ENCODE data around the gene CDH4. TPM values are rescaled to one million over a fixed set of nuclear protein-coding genes. Genes with fewer than 3 reads are reported as not detected.

Gene CDH4
- total and polyA plus RNA-seq, 2 donors (not counting 1 experiment from before 2014, with no cell fraction given) = not detected

GRCh38 chr20:61767761-61768494 is 515.9 kb downstream of the CDH4 start:
- Mint-ChIP-seq H3K27ac (no peak overlapping the region), H3K4me3 (no peak overlapping the region), H3K4me1 (no peaks in the 10 kb centered on the region), H3K27me3 (no peaks in the 10 kb centered on the region), H3K9me3 (ENCODE audit: insufficient read depth) (no peaks in the 10 kb centered on the region)
- Histone ChIP-seq H3K4me1 (ENCODE audit: control insufficient read depth in 2 of 2, insufficient read depth in 2 of 2, low read length in 2 of 2) (no peaks in the 10 kb centered on the region), H2AFZ (ENCODE audit: insufficient read depth, low read depth, low read length, poor library complexity, severe bottlenecking) (no peak overlapping the region), H3K36me3 (replicated peaks in 1 of 2; ENCODE audit: control extremely low read depth in 1 of 2, control insufficient read depth in 1 of 2, extremely low read depth in 1 of 2, insufficient read depth in 2 of 2, low read length in 1 of 2) (no peaks in the 10 kb centered on the region), H3K9ac (ENCODE audit: low read length) (no peak overlapping the region), H3K4me2 (replicated peaks; ENCODE audit: low read depth, low read length, poor library complexity, severe bottlenecking) (no peak overlapping the region), H3K27me3 (replicated peaks in 1 of 4; ENCODE audit: control extremely low read depth in 1 of 4, control insufficient read depth in 3 of 4, insufficient read depth in 4 of 4, low read length in 3 of 4) (no peaks in the 10 kb centered on the region), H3K79me2 (ENCODE audit: control insufficient read depth, insufficient read depth, low read length) (no peaks in the 10 kb centered on the region), H3K9me3 (ENCODE audit: control extremely low read depth in 1 of 3, control insufficient read depth in 2 of 3, insufficient read depth in 1 of 3, low read length in 2 of 3) (peaks cover 0 to 26% (median 0%) of the 10 kb centered on the region in 3 donors), H4K20me1 (ENCODE audit: control insufficient read depth, insufficient read depth, low read length, poor library complexity, severe bottlenecking) (no peaks in the 10 kb centered on the region), H3K4me3 (ENCODE audit: control extremely low read depth in 1 of 5, extremely low read depth in 1 of 5, insufficient read depth in 1 of 5, low read depth in 2 of 5, low read length in 4 of 5) (no peak overlapping the region), H3K27ac (ENCODE audit: low read length in 2 of 2) (no peak overlapping the region)
- WGBS (ENCODE audit: insufficient coverage) = 88% methylated on average over 7 of the region's 14 CpGs
- TF ChIP-seq CTCF (IDR thresholded peaks at IDR 0.05) (no peak), EZH2 (IDR thresholded peaks at IDR 0.05; ENCODE audit: borderline replicate concordance, insufficient read depth, low read depth, low read length, poor library complexity, severe bottlenecking) (no peak)
- ChIA-PET POLR2A (no interaction called here), CTCF (no interaction called here)
- intact Hi-C loops (cut with micrococcal nuclease) = no loop called here
- no peak for ATAC-seq (ENCODE audit: low read depth)
- DNase-seq = no peak

GRCh38 chr20:61768571-61769285 is 516.7 kb downstream of the CDH4 start:
- no peaks in the 10 kb centered on the region for H3K27me3 Mint-ChIP-seq
- POLR2A ChIA-PET = no interaction called here
- WGBS (ENCODE audit: insufficient coverage) = 81% methylated on average over 12 of the region's 16 CpGs

More at GRCh38 chr20:61768571-61769285, 516.7 kb downstream of the CDH4 start:
- TF ChIP-seq CTCF (IDR thresholded peaks at IDR 0.05) = no peak
- no peak for TF ChIP-seq EZH2 (IDR thresholded peaks at IDR 0.05; ENCODE audit: borderline replicate concordance, insufficient read depth, low read depth, low read length, poor library complexity, severe bottlenecking)
- Histone ChIP-seq H4K20me1 (ENCODE audit: control insufficient read depth, insufficient read depth, low read length, poor library complexity, severe bottlenecking) (no peaks in the 10 kb centered on the region), H3K4me3 (ENCODE audit: control extremely low read depth in 1 of 5, extremely low read depth in 1 of 5, insufficient read depth in 1 of 5, low read depth in 2 of 5, low read length in 4 of 5) (no peak overlapping the region), H3K27me3 (replicated peaks in 1 of 4; ENCODE audit: control extremely low read depth in 1 of 4, control insufficient read depth in 3 of 4, insufficient read depth in 4 of 4, low read length in 3 of 4) (no peaks in the 10 kb centered on the region), H3K4me2 (replicated peaks; ENCODE audit: low read depth, low read length, poor library complexity, severe bottlenecking) (no peak overlapping the region), H2AFZ (ENCODE audit: insufficient read depth, low read depth, low read length, poor library complexity, severe bottlenecking) (no peak overlapping the region), H3K4me1 (ENCODE audit: control insufficient read depth in 2 of 2, insufficient read depth in 2 of 2, low read length in 2 of 2) (no peaks in the 10 kb centered on the region), H3K27ac (ENCODE audit: low read length in 2 of 2) (no peak overlapping the region), H3K9ac (ENCODE audit: low read length) (no peak overlapping the region), H3K36me3 (replicated peaks in 1 of 2; ENCODE audit: control extremely low read depth in 1 of 2, control insufficient read depth in 1 of 2, extremely low read depth in 1 of 2, insufficient read depth in 2 of 2, low read length in 1 of 2) (no peaks in the 10 kb centered on the region), H3K79me2 (ENCODE audit: control insufficient read depth, insufficient read depth, low read length) (no peaks in the 10 kb centered on the region), H3K9me3 (ENCODE audit: control extremely low read depth in 1 of 3, control insufficient read depth in 2 of 3, insufficient read depth in 1 of 3, low read length in 2 of 3) (peaks cover 0 to 26% (median 0%) of the 10 kb centered on the region in 3 donors)
- CTCF ChIA-PET = no interaction called here
- no peaks in the 10 kb centered on the region for H3K4me1 Mint-ChIP-seq
- intact Hi-C loops (cut with micrococcal nuclease) = no loop called here
- ATAC-seq (ENCODE audit: low read depth) = no peak
- no peak overlapping the region for H3K27ac Mint-ChIP-seq
- DNase-seq = no peak
- no peaks in the 10 kb centered on the region for H3K9me3 Mint-ChIP-seq (ENCODE audit: insufficient read depth)
- no peak overlapping the region for H3K4me3 Mint-ChIP-seq

Data from B cell (primary cell).